Ecto neural progenitor cell (in vitro differentiated cells): Measurements from ENCODE around the gene LCT.
"Not testable (repeated sequence)": the region's sequence is repeated elsewhere in the genome, so short reads cannot be mapped to it uniquely, and the experiment has no call there.

Source experiments
- DNase-seq: peaks from one replicate; pipeline ENCODE4 v3.0.0-alpha.2; 2018; ENCODE audit warnings: low spot score

The LCT gene

GRCh38 chr2:135831180-135831812 lies 5.7 kb downstream of the LCT start:
- no peak for DNase-seq

- no peak for DNase-seq
Observed at GRCh38 chr2:135829378-135830135, 7.4 kb downstream of the LCT start.

- no peak for DNase-seq
Observed at GRCh38 chr2:135826544-135826943, 10.4 kb downstream of the LCT start.

GRCh38 chr2:135825550-135826176 lies 11.3 kb downstream of the LCT start:
- DNase-seq: no peak

GRCh38 chr2:135825131-135825530 lies 11.9 kb downstream of the LCT start:
- no peak for DNase-seq

DNA sequence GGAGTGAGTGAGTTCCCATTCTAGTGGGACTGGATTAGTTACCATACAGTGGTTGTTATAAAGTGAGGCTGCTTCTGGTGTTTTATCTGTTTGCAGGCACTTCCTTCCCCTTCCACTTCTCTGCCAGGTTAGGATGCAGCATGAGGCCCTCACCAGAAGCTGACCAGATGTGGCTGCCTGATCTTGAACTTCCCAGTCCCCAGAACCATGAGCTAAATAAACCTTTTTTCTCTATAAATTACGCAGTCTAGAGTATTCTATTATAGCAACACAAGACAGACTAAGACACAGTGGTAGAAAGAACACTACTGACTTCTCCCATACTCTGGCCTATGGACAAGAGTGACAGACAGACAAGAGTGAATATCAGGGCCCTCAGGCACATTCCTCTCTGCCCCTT lies 14.1 kb downstream of the LCT start:
- no peak for DNase-seq

- DNase-seq: no peak
Observed at GRCh38 chr2:135821190-135821589, 15.8 kb downstream of the LCT start.

- no peak for DNase-seq
Observed at GRCh38 chr2:135820003-135820618, 16.9 kb downstream of the LCT start.

GRCh38 chr2:135818937-135819610 lies 17.9 kb downstream of the LCT start:
- DNase-seq: no peak

- DNase-seq: no peak
Observed at GRCh38 chr2:135817951-135818350, 19.0 kb downstream of the LCT start.

DNA sequence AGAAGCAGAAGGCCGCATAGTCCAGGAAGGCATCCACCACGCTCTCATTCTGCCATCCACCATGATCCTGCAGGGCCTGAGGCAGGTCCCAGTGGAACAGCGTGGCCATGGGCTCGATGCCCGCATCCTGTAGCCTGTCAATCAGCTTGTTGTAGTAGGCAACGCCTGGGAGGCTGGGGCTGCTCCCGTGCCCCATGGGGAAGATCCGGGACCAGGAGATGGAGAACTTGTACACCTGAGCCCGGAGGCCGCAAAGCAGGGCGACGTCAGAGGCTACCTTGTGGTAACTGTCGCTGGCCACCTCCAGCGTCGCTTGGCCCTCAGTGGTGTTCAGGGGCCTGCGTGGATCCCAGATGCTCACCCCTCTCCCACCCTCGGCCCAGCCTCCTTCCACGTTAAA lies 19.5 kb downstream of the LCT start:
- no peak for DNase-seq

DNA sequence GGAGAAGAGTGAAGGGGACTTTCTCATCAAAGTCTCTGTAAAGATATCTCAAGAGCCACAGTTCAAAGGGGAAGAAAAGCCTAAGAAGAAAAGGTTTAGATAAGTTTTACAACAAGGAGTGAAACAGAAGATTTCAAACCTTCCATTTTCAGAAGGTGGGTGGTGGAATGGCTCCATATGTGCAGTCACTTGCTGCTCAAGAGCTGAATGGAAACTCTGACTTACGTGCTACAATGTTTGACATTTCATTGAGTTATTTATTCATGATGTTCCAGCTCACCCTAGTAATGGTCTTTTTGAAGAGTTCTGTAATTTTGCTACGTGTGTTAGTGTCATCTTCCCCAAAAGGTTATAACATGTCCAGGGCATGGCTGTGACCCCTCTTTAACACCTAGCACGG lies 21.7 kb downstream of the LCT start:
- no peak for DNase-seq

DNA sequence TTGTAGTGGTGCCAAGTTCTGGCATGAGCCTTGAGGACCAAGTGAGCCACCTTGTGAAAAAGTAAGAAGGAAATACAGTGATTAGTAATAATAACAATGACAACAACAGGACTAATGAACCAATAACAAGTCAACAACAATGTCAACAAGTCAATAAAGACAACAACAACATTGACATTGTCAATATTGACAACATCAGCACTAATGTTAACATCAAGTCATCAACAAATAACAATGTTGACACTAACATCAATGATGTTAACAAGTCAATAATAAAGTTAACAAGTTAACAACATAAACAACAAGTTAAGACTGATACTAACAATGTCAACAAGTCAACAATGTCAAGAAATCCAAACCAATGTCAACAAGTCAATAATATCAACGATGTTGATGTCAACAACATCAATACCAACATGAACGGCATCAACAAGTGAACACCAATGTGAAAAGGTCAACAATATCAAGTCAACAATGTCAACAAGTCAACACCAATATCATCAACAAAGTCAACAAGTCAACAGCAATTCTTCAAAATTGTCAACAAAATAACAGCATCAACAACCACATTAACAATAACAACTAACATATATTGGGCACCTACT lies 24.0 kb downstream of the LCT start:
- no peak for DNase-seq

GRCh38 chr2:135807874-135808273 lies 29.1 kb downstream of the LCT start:
- not testable (repeated sequence) for DNase-seq

GRCh38 chr2:135803278-135803677 lies 33.7 kb downstream of the LCT start:
- no peak for DNase-seq

- DNase-seq: no peak
Observed at GRCh38 chr2:135802350-135802749, 34.6 kb downstream of the LCT start.

DNA sequence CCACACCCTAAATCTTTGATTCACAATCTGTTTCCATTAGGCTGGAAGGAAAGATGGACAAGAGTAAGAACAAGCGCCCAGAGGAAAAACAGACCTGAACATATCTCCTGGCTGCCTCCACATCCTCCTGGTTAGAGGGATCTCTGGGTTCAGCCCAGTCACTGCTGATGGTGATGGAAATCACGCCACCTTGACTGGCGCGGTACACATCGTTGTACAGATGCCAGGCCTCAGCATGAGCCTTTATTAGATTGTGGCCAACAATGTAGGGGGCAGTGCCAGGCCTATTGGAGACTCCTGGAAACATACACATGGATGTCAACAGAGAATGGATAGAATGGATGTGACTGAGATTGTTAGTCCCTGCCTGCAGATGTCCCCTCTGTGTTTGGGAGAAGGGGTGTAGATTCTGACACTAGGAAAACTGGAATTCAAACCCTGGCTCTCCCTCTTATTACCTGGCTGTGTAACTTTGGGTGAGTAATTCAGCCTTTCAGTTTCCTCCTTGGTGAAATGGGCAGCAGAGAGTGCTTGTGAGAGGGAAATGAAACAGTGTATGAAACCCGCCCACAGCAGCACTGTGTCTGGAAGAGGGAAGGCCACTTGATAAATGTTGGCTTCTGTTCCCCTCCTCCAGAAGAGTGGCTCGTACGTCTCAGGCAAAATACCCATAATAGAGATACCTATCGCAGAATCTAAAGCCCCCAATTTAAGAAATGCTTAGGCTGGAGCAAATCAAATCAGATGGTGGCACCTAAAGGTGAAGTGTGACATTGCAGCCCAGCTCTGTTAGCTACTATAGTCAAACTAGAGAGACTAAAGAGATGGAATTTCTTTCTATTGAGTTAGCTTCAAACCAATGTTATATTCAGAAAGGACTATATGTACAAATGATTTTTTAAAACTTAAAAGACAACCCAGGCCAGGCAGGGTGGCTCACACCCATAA lies 36.2 kb downstream of the LCT start:
- DNase-seq: no peak

- no peak for DNase-seq
Observed at GRCh38 chr2:135799738-135800137, 37.2 kb downstream of the LCT start.

DNA sequence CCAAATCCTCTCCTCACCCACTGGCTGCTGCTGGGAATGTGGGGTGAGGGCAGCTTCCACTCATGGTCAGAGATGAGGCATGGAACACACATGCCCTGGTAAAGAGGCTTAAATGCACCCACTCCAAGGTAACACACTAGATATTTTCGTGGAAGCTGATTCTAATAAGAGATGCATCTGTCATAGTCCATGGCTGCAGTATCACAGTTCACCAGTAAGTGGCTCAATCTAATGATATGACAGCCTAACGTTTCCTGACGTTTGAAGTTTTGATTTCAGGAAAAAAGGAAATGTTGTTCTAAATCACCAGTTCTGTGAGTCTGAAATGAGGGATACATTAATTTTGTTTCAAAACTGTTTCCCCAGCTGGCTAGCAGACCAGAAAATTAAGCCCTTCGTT lies 38.2 kb downstream of the LCT start:
- DNase-seq: no peak

- no peak for DNase-seq
Observed at GRCh38 chr2:135798275-135798705, 38.7 kb downstream of the LCT start.
